GM15510 (cell line): ENCODE measurements around the gene NACAD.

ENCODE experiments used
- POLR2A ChIP-seq: IDR thresholded peaks from 3 replicates; pipeline ENCODE4 v1.6.1; 2011; ENCODE audit warnings: borderline replicate concordance; ENCODE audit not compliant: insufficient read length; ENCODE audit errors: extremely low read depth

Gene NACAD

GRCh38 chr7:45088821-45089340 is at the start of gene NACAD:
TSS of gene NACAD (minus strand) at chr7:45088969. CDS start at chr7:45088894, 75 bp downstream.
- no peak for TF ChIP-seq POLR2A

GRCh38 chr7:45136106-45137060 is 47.6 kb upstream of the NACAD start:
- TF ChIP-seq POLR2A, result no peak

GRCh38 chr7:45133877-45134276 is 45.1 kb upstream of the NACAD start:
- TF ChIP-seq POLR2A, result no peak

- TF ChIP-seq POLR2A, result no peak
These were observed 44.6 kb upstream of the NACAD start for GRCh38 chr7:45133352-45133751.

- no peak for TF ChIP-seq POLR2A
These were observed 44.0 kb upstream of the NACAD start for GRCh38 chr7:45132708-45133320.

GRCh38 chr7:45131891-45132290 is 43.1 kb upstream of the NACAD start:
- TF ChIP-seq POLR2A, result no peak

- no peak for TF ChIP-seq POLR2A
These were observed 42.1 kb upstream of the NACAD start for GRCh38 chr7:45130910-45131309.

GRCh38 chr7:45129906-45130305 is 41.1 kb upstream of the NACAD start:
- no peak for TF ChIP-seq POLR2A

GRCh38 chr7:45129181-45129800 is 40.5 kb upstream of the NACAD start:
- no peak for TF ChIP-seq POLR2A

- no peak for TF ChIP-seq POLR2A
These were observed 38.2 kb upstream of the NACAD start for GRCh38 chr7:45126920-45127319.

- no peak for TF ChIP-seq POLR2A
These were observed 37.4 kb upstream of the NACAD start for GRCh38 chr7:45126201-45126600.

- no peak for TF ChIP-seq POLR2A
These were observed 36.6 kb upstream of the NACAD start for GRCh38 chr7:45125193-45125904.

- TF ChIP-seq POLR2A, result no peak
These were observed 35.3 kb upstream of the NACAD start for GRCh38 chr7:45123913-45124710.
